ENCODE results near the gene CCDC30.

CCDC30 gene

GRCh38 chr1:42454403-42454802 is 8.7 kb upstream of the CCDC30 start:
- Histone ChIP-seq H3K9me2 (ENCODE audit: low read depth, low read length) (no peaks in the 10 kb centered on the region), H3K27ac (ENCODE audit: low read depth, low read length, poor library complexity, severe bottlenecking) (no peak overlapping the region), H3K79me2 (ENCODE audit: insufficient read depth, low read length) (no peaks in the 10 kb centered on the region), H2AFZ (ENCODE audit: low read length) (no peak overlapping the region), H3K4me2 (ENCODE audit: low read length) (no peak overlapping the region), H3K4me1 (ENCODE audit: insufficient read depth, low read length, severe bottlenecking) (peaks cover 25% of the 10 kb centered on the region), H3K4me3 (ENCODE audit: low read depth, low read length, poor library complexity, severe bottlenecking) (no peak overlapping the region), H3K27me3 (ENCODE audit: insufficient read depth, low read length) (no peaks in the 10 kb centered on the region), H4K20me1 (ENCODE audit: insufficient read depth, low read length) (no peaks in the 10 kb centered on the region), H3K36me3 (ENCODE audit: insufficient read depth, low read length) (peaks cover 15% of the 10 kb centered on the region), H3K9me3 (ENCODE audit: low read length) (no peaks in the 10 kb centered on the region), H3F3A (ENCODE audit: insufficient read depth, low read length) (no peaks in the 10 kb centered on the region), H3K9ac (ENCODE audit: low read length) (no peak overlapping the region)
- TF ChIP-seq EZH2 (IDR thresholded peaks at IDR 0.05; ENCODE audit: borderline replicate concordance, low read length) (no peak), CTCF (IDR thresholded peaks at IDR 0.05; ENCODE audit: low read length) (no peak)

DNA sequence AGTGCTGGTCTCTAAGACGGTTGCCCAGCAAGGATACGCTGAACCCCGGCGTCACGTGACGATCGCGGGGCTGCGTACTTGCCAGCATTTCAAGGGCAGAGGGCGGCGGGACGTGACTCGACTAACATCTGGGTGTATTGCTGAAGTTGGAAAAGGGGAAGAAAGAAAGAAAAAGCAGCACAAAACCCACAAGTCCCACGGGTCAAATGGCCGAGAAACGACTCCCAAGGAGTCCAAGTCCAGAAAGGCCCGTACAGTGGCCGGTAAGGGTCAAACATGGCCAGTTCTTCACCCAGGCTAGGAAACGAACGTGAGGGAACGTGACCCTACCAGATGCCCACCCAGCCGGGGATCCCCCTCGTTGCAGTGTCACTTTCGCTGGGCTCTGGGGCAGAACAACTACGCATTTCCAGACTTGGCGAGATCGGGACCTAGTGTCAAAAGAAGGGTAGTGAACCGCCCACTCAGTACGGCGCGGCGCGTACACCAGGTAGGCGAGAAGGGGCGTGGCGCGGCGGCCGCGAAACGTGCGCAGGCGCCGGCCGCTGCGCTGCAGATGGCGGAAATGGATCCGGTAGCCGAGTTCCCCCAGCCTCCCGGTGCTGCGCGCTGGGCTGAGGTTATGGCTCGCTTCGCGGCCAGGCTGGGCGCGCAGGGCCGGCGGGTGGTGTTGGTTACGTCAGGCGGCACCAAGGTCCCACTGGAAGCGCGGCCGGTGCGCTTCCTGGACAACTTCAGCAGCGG is 6.9 kb upstream of the CCDC30 start, which contains the start of the genes PPCS and ZMYND12:
Gene PPCS, plus strand, starts transcription at position 534 of the 744 bp plus-strand sequence. Its CDS starts 23 bp downstream, at position 557.
Gene ZMYND12, minus strand, starts transcription at position 13 of the 744 bp plus-strand sequence. CDS start 25 bp downstream, outside the sequence.
- H3K79me2 ChIP-seq (ENCODE audit: insufficient read depth, low read length), result no peaks in the 10 kb centered on the region
- no peaks in the 10 kb centered on the region for H3F3A ChIP-seq (ENCODE audit: insufficient read depth, low read length)
- peak within 1 kb of the TSS; percentile 73 for H2AFZ ChIP-seq (ENCODE audit: low read length)
- H4K20me1 ChIP-seq (ENCODE audit: insufficient read depth, low read length), result no peaks in the 10 kb centered on the region
- H3K36me3 ChIP-seq (ENCODE audit: insufficient read depth, low read length), result peaks cover 30% of the 10 kb centered on the region
- H3K4me2 ChIP-seq (ENCODE audit: low read length), result peak within 1 kb of the TSS; percentile 94
- peak within 1 kb of the TSS; percentile 70 for H3K27ac ChIP-seq (ENCODE audit: low read depth, low read length, poor library complexity, severe bottlenecking)
- TF ChIP-seq EZH2 (IDR thresholded peaks at IDR 0.05; ENCODE audit: borderline replicate concordance, low read length) (no peak), CTCF (IDR thresholded peaks at IDR 0.05; ENCODE audit: low read length) (no peak)
- H3K9me3 ChIP-seq (ENCODE audit: low read length), result no peaks in the 10 kb centered on the region
- H3K9ac ChIP-seq (ENCODE audit: low read length), result peak within 1 kb of the TSS; percentile 96
- no peaks in the 10 kb centered on the region for H3K27me3 ChIP-seq (ENCODE audit: insufficient read depth, low read length)
- H3K4me1 ChIP-seq (ENCODE audit: insufficient read depth, low read length, severe bottlenecking), result peaks cover 25% of the 10 kb centered on the region
- H3K4me3 ChIP-seq (ENCODE audit: low read depth, low read length, poor library complexity, severe bottlenecking), result peak within 1 kb of the TSS; percentile 91
- no peaks in the 10 kb centered on the region for H3K9me2 ChIP-seq (ENCODE audit: low read depth, low read length)

- Histone ChIP-seq H3K27ac (ENCODE audit: low read depth, low read length, poor library complexity, severe bottlenecking) (peak overlapping the region; percentile 70), H3K27me3 (ENCODE audit: insufficient read depth, low read length) (no peaks in the 10 kb centered on the region), H3K4me2 (ENCODE audit: low read length) (peak overlapping the region; percentile 94), H3K4me1 (ENCODE audit: insufficient read depth, low read length, severe bottlenecking) (peaks cover 25% of the 10 kb centered on the region), H4K20me1 (ENCODE audit: insufficient read depth, low read length) (no peaks in the 10 kb centered on the region), H3K9me2 (ENCODE audit: low read depth, low read length) (no peaks in the 10 kb centered on the region), H3K9me3 (ENCODE audit: low read length) (no peaks in the 10 kb centered on the region), H3F3A (ENCODE audit: insufficient read depth, low read length) (no peaks in the 10 kb centered on the region), H3K4me3 (ENCODE audit: low read depth, low read length, poor library complexity, severe bottlenecking) (peak overlapping the region; percentile 91), H3K9ac (ENCODE audit: low read length) (peak overlapping the region; percentile 96), H3K79me2 (ENCODE audit: insufficient read depth, low read length) (no peaks in the 10 kb centered on the region), H2AFZ (ENCODE audit: low read length) (no peak overlapping the region), H3K36me3 (ENCODE audit: insufficient read depth, low read length) (peaks cover 30% of the 10 kb centered on the region)
- TF ChIP-seq CTCF (IDR thresholded peaks at IDR 0.05; ENCODE audit: low read length) (no peak), EZH2 (IDR thresholded peaks at IDR 0.05; ENCODE audit: borderline replicate concordance, low read length) (no peak)
Measured at GRCh38 chr1:42456754-42457089, 6.4 kb upstream of the CCDC30 start.

Measured in OCI-LY1 (cell line).